Epithelial cell of prostate (primary cell): ENCODE results near the gene MBIP.

Experiments
- DNase-seq: peaks from one replicate; pipeline ENCODE4 v3.0.0-alpha.2; 2011; ENCODE audit warnings: low read depth, low spot score
- H3K27ac ChIP-seq: fragments of 450-650 bp; 2 replicates; pipeline ENCODE4 v1.5.1; 2017; ENCODE audit warnings: mild to moderate bottlenecking

Gene MBIP

DNA sequence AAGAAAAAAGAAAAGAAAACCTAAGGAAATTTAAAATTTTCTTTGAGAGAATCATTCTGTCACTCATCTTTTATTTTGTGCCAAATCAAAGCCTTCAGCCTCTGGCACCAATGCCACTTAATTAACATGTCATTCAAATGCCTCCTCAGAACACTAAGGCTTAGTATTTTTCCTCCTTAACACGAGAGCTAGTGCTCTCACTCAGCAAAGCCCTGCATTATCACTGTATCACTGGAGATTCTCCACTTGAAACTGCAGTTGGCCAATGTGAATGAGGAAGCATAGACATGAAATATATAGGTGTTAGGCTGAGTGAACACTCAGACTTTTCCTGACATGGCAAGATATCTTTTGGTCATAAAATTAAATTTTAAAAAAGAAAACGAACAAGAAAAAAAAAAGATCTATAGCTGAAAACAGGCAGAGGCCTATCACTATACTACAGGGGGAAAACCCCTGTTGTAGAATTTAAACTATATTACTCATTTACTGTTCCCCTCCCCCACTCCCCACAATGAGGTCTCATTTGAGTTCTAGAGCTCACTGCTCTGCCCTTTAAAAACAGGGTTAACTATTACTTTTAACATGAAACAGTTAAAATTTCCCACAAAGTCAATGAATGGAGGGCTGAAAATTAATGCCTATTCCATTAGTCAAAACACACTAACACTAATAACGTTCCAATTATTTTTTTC is 5.1 kb downstream of the MBIP start:
- H3K27ac ChIP-seq, result no peak overlapping the region
- DNase-seq, result no peak

GRCh38 chr14:36313898-36314297 is 6.5 kb downstream of the MBIP start:
- DNase-seq, result no peak
- H3K27ac ChIP-seq, result no peak overlapping the region

GRCh38 chr14:36313206-36313605 is 7.2 kb downstream of the MBIP start:
- no peak for DNase-seq
- H3K27ac ChIP-seq, result no peak overlapping the region

GRCh38 chr14:36306836-36307235 is 13.6 kb downstream of the MBIP start:
- no peak overlapping the region for H3K27ac ChIP-seq
- DNase-seq, result no peak

DNA sequence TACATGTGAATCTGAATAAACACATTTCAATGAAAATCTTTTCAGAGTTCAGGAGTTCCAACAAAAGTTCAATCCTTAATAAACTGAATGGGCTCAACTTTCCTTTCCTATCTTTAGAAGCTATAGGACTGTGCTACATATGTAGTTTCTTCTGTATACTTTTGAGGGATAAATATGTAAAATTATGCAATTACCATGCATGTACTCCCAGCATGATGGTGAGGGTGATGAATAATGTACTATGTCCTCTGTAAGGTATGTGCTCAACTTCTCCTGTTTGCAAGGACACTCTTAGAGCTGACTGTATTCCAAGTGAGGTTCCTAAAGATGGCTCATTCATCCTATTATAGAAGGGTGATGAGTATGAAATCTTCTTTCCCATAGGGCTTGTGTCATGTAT is 15.5 kb downstream of the MBIP start:
- H3K27ac ChIP-seq, result no peak overlapping the region
- no peak for DNase-seq

- no peak for DNase-seq
- no peak overlapping the region for H3K27ac ChIP-seq
Measured at GRCh38 chr14:36303960-36304359, 16.5 kb downstream of the MBIP start.

DNA sequence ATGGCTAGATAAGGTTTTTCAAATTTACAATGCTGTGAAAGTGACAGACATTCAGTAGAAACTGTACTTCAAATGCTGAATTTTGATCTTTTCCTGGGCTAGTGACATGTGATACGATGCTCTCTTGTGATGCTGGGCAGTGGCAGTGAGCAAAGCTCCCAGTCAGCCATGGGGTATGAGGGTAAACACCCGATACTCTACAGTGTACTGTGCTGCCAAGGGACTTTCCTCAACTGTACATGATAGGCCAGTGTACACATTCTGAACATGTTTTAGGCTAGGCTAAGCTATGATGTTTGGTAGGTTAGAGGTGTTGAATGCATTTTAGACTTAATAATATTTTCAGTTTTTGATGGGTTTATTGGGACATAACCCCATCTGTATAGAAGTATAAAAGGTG is 17.6 kb downstream of the MBIP start:
- no peak overlapping the region for H3K27ac ChIP-seq
- DNase-seq, result no peak

DNA sequence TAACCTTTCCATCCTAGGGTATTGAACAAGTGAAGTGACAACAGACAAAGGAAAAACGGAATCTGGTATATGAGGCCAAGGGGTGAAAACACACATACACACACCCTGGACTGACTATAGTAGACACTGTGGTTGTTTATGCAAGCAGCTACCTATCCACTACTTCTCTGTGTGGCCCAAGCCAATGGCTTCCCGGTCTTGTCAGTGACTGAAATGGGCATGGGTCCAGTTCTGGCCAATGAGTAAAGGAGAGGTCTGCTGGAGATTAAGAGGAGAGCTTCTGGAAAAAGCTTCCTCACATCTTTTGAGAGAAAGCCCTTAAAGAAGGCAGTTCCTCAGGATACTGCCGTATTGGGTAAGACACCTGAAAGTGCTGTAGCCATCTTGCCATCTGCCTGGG is 19.3 kb downstream of the MBIP start:
- H3K27ac ChIP-seq, result no peak overlapping the region
- DNase-seq, result no peak

DNA sequence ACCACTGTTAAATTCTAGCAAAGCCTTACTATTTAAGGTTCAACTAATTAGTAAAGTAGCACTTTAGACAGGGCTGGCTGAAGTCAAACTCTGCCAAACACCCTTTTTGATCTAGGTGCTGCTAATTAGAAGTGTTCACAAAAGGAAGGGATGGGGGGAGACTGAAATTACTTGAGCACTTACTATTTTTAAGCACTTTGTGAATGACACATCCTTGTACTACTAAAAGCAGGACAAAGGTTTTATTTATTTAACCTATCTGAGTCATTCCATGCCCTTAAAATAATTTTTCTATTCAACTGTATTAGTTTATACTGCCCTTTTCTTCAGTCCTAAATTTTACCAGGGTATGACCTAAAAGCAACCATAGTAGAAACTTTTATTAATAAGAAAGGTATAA is 20.1 kb downstream of the MBIP start:
- DNase-seq, result no peak
- H3K27ac ChIP-seq, result no peak overlapping the region

GRCh38 chr14:36295642-36296627 is 24.5 kb downstream of the MBIP start:
- no peak for DNase-seq

DNA sequence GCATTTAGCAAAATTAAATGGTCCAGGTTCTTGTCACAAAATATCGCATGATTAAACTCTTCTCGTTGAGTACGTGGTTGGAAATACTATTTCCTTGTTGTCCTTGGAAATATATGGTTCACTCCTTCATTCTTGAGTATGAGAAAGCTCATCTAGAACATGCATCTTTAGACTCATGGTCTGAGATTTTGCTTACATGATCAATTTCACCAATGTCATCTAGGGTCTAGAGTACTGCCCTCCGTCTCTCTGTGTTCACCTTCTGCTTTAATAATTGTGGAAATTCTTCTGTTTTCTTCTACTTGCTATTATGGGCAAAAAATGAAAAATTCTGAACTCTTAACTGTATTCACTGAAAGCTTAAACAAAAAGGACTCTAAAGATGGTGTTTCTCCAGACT is 25.9 kb downstream of the MBIP start:
- DNase-seq, result no peak
- H3K27ac ChIP-seq, result no peak overlapping the region

More at GRCh38 chr14:36295642-36296627, 24.5 kb downstream of the MBIP start:
- no peak overlapping the region for H3K27ac ChIP-seq

DNA sequence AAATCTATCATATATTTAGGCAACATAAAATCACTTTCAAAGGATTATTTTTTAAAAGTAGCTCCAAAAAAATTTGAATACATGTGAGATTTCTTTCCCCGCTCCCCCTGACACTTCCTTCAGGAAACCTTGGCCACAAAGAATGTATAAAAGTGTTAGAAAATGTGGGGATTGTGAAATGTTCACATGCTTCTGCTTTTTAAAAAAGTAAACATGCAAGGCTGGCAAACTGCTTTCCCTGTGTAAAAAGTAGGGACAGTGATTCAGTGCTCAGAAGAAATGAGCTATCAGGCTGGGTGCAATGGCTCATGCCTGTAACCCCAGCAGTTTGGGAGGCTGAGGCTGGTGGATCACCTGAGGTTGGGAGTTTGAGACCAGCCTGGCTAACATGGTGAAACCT is 26.6 kb downstream of the MBIP start:
- H3K27ac ChIP-seq, result no peak overlapping the region
- no peak for DNase-seq

GRCh38 chr14:36289954-36290353 is 30.5 kb downstream of the MBIP start:
- no peak overlapping the region for H3K27ac ChIP-seq
- no peak for DNase-seq

DNA sequence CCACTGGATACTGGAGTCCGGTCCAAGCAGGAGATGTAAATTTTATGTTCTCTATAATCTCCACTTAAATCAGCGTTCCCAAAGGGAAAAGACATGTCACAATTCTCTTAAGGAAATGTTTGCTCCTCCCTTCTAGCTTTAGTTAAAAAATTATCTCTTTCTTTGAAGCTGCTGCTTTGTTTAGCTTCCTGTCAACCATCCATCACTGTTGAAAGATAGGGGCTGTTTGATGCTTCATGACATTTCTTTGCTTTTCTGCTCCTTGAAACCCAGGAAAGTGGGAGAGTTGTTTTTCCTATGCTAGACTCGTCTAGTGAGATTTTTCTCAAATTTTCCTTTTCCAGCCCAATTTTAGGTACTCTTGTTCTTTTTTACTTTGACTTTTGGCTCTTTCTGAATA is 31.9 kb downstream of the MBIP start:
- no peak overlapping the region for H3K27ac ChIP-seq
- no peak for DNase-seq

DNA sequence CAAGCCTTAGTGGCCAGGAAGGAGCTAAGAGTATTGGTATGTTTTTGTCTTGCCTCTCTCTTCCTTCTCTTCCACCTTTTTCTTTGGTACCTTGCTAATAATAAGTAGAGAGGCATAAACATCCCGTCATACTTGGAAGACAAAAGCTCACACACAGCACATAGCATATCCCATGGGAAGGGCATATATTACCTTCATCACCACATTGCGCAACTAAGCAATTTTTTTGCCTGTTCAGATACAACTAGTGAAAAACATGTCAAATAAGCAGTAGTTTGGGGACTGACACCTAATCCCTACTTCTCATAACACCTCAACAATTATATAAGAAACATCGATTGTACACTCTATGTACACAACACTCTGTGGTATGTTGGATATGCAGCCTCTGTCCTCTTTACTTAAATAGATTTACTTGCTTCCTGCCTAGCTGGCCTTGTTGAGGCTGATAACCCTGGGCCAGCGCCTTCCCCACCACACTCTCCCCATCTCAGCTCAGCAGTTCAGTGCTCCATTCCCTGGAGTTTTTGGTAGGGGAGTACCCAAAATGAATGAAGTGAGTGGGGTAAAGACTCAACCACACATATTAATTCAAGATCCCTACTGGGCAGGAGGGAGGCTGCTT is 35.4 kb downstream of the MBIP start:
- DNase-seq, result no peak
- H3K27ac ChIP-seq, result no peak overlapping the region

DNA sequence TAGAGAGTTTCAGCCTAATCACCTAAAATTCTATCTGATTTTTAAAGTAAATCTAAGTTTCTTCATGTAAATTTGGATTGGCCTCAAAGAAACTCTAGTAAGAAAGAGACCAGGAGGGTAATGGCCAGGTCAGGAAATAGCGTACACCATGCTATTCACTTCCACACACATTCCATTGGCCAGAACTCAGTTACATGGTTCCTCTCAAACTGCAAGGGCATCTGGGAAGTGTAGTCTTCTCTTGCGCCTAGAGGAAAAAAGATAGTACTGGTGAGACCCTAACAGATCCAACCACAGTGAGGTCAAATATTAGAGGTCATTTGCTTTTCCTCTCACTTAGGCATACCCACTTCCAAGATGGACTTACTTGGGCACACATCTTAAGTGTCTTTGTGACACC is 39.1 kb downstream of the MBIP start:
- DNase-seq, result no peak
- H3K27ac ChIP-seq, result no peak overlapping the region

GRCh38 chr14:36279306-36280190 is 40.9 kb downstream of the MBIP start:
- DNase-seq, result peak; percentile 16
- peak overlapping the region; percentile 48 for H3K27ac ChIP-seq

DNA sequence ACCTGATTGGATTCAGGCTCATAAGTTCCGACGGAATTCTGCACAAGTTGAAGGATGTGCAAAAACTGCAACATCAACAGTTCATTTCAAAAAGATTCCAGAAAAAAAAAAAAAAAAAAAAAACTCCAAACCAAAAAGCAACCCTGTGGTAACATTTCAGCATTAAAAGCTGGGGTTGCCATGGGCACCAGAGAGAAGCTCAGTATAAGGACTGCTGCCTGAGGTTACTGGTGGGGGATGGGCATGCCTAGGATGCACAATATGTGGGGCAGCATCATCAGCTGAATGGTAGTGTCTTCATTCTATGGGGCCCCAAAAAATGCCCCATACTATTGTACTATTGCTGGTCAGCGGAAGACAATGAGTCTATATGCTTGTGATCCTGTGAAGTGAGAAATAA is 44.7 kb downstream of the MBIP start:
- H3K27ac ChIP-seq, result no peak overlapping the region
- no peak for DNase-seq

- peak; percentile 6 for DNase-seq
- H3K27ac ChIP-seq, result no peak overlapping the region
Measured at GRCh38 chr14:36271939-36272907, 48.2 kb downstream of the MBIP start.
